ENCODE measurements around the gene GTF2F2.

DNA sequence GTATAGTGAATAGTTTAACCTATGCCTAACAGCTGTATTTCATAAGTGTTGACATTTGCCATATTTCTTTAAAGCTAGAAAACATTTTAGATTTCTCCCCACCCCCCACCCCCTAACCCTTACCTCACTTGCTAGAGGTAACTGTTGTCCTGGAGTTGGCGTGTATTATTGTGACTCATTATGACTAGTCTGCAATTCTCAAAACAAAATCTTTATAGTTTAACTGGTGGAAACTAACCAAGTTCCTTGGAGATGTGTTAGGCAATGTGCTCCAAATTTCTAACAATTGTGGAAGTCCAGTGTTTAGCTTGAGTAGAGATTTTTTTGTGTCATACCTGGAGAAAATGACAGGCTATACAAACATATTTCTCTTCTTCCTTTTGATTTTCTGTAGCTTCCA is 42.5 kb downstream of the GTF2F2 start:
- TF ChIP-seq, protein P1, sequence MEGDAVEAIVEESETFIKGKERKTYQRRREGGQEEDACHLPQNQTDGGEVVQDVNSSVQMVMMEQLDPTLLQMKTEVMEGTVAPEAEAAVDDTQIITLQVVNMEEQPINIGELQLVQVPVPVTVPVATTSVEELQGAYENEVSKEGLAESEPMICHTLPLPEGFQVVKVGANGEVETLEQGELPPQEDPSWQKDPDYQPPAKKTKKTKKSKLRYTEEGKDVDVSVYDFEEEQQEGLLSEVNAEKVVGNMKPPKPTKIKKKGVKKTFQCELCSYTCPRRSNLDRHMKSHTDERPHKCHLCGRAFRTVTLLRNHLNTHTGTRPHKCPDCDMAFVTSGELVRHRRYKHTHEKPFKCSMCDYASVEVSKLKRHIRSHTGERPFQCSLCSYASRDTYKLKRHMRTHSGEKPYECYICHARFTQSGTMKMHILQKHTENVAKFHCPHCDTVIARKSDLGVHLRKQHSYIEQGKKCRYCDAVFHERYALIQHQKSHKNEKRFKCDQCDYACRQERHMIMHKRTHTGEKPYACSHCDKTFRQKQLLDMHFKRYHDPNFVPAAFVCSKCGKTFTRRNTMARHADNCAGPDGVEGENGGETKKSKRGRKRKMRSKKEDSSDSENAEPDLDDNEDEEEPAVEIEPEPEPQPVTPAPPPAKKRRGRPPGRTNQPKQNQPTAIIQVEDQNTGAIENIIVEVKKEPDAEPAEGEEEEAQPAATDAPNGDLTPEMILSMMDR (IDR thresholded peaks at IDR 0.05): no peak
- TF ChIP-seq POLR2A (IDR thresholded peaks at IDR 0.05) (no peak), POLR2AphosphoS5 (IDR thresholded peaks at IDR 0.05) (no peak)

All from stomach (tissue), 4 donors.